Mesenchymal stem cell (in vitro differentiated cells and primary cell): ENCODE data around the gene FBXO8.
A peak's percentile ranks its signal among the peaks of the same experiment; 100 is the strongest.

Experiments used
- DNase-seq: peaks from one replicate; pipeline ENCODE4 v3.0.0-alpha.2; 2013
- H2AFZ ChIP-seq: one replicate; pipeline ENCODE4 v1.6.1; 2013; ENCODE audit warnings: low read depth, mild to moderate bottlenecking, control low read depth, inconsistent platforms, low read length, moderate library complexity
- H2AK5ac ChIP-seq: 2 replicates; pipeline ENCODE4 v1.6.1; 2013; ENCODE audit warnings: low read length, moderate library complexity, mild to moderate bottlenecking, inconsistent platforms; ENCODE audit not compliant: severe bottlenecking
- H2BK120ac ChIP-seq: one replicate; pipeline ENCODE4 v1.6.1; 2013; ENCODE audit warnings: low read depth, mild to moderate bottlenecking, inconsistent platforms, low read length, moderate library complexity
- H2BK12ac ChIP-seq, 2 experiments: one replicate each; pipeline ENCODE4 v1.6.1; 2013; ENCODE audit warnings: inconsistent platforms in 2 of 2, low read length in 2 of 2, mild to moderate bottlenecking in 2 of 2, moderate library complexity in 2 of 2, control low read depth in 1 of 2
- H2BK15ac ChIP-seq: one replicate; pipeline ENCODE4 v1.6.1; 2013; ENCODE audit warnings: mild to moderate bottlenecking, low read depth, inconsistent platforms; ENCODE audit not compliant: poor library complexity, severe bottlenecking
- H2BK5ac ChIP-seq: 2 replicates; pipeline ENCODE4 v1.6.1; 2013; ENCODE audit warnings: low read depth, mild to moderate bottlenecking, low read length, control low read depth, inconsistent platforms; ENCODE audit not compliant: poor library complexity, severe bottlenecking
- H3K14ac ChIP-seq, 2 experiments: one replicate each; pipeline ENCODE4 v1.6.1; 2013; ENCODE audit warnings: inconsistent platforms in 2 of 2, low read length in 2 of 2, control low read depth in 1 of 2, mild to moderate bottlenecking in 1 of 2, moderate library complexity in 1 of 2
- H3K18ac ChIP-seq, 2 experiments: one replicate each; pipeline ENCODE4 v1.6.1; 2013; ENCODE audit warnings: inconsistent platforms in 2 of 2, low read length in 2 of 2, control low read depth in 1 of 2, low read depth in 1 of 2, mild to moderate bottlenecking in 1 of 2
- H3K23ac ChIP-seq, 2 experiments: one replicate each; pipeline ENCODE4 v1.6.1; 2013; ENCODE audit warnings: inconsistent platforms in 2 of 2, low read length in 2 of 2, mild to moderate bottlenecking in 2 of 2, moderate library complexity in 2 of 2, control low read depth in 1 of 2
- H3K27ac ChIP-seq: 2 replicates; pipeline ENCODE4 v1.5.1; 2013; ENCODE audit warnings: mild to moderate bottlenecking, moderate library complexity, low read length, control low read depth, inconsistent platforms; ENCODE audit not compliant: poor library complexity, severe bottlenecking
- H3K27me3 ChIP-seq, 2 experiments: 2 replicates each; pipeline versions ENCODE4 v1.6.1 to v1.7.0; 2013; ENCODE audit warnings: low read length in 2 of 2, mild to moderate bottlenecking in 2 of 2, moderate library complexity in 2 of 2, control low read depth in 1 of 2, inconsistent platforms in 1 of 2; ENCODE audit not compliant: control insufficient read depth in 1 of 2, insufficient read depth in 1 of 2
- H3K36me3 ChIP-seq, 2 experiments: 2 replicates each; pipeline versions ENCODE4 v1.6.1 to v1.7.0; 2013; ENCODE audit warnings: low read length in 2 of 2, control low read depth in 1 of 2, inconsistent platforms in 1 of 2, low read depth in 1 of 2, mild to moderate bottlenecking in 1 of 2; ENCODE audit not compliant: insufficient read depth in 2 of 2, control insufficient read depth in 1 of 2
- H3K4ac ChIP-seq, 2 experiments: one replicate each; pipeline ENCODE4 v1.6.1; 2013; ENCODE audit warnings: inconsistent platforms in 2 of 2, low read length in 2 of 2, mild to moderate bottlenecking in 2 of 2, moderate library complexity in 2 of 2, control low read depth in 1 of 2, low read depth in 1 of 2
- H3K4me1 ChIP-seq: 2 replicates; pipeline ENCODE4 v1.6.1; 2013; ENCODE audit warnings: low read depth, low read length, control low read depth; ENCODE audit not compliant: control insufficient read depth, insufficient read depth
- H3K4me2 ChIP-seq: 2 replicates; pipeline ENCODE4 v1.6.1; 2013; ENCODE audit warnings: low read length, mild to moderate bottlenecking, inconsistent platforms; ENCODE audit not compliant: poor library complexity, severe bottlenecking
- H3K4me3 ChIP-seq, 2 experiments: 2 replicates each; pipeline versions ENCODE4 v1.5.1 to v1.7.0; 2013; ENCODE audit warnings: low read length in 2 of 2, mild to moderate bottlenecking in 2 of 2, control low read depth in 1 of 2, low read depth in 1 of 2; ENCODE audit not compliant: insufficient read depth in 1 of 2
- H3K79me1 ChIP-seq: replicated peaks from 2 replicates; pipeline ENCODE4 v1.6.1; 2013; ENCODE audit warnings: mild to moderate bottlenecking, control low read depth, low read length, inconsistent platforms; ENCODE audit not compliant: poor library complexity, severe bottlenecking
- H3K9ac ChIP-seq: 2 replicates; pipeline ENCODE4 v1.7.0; 2013; ENCODE audit warnings: mild to moderate bottlenecking, low read length, moderate library complexity
- H3K9me3 ChIP-seq: 2 replicates; pipeline ENCODE4 v1.7.0; 2013; ENCODE audit warnings: mild to moderate bottlenecking, low read length; ENCODE audit not compliant: control insufficient read depth
- H4K8ac ChIP-seq: one replicate; pipeline ENCODE4 v1.6.1; 2013; ENCODE audit warnings: inconsistent platforms, mild to moderate bottlenecking, low read length, moderate library complexity
- H4K91ac ChIP-seq: one replicate; pipeline ENCODE4 v1.6.1; 2013; ENCODE audit warnings: mild to moderate bottlenecking, low read length, inconsistent platforms
- WGBS: methylation state at CpG from one replicate; pipeline ENCODE4 v1.1.7; 2013; ENCODE audit warnings: mixed read lengths; 5-methylcytosine and 5-hydroxymethylcytosine counted together

The FBXO8 gene

GRCh38 chr4:174286870-174287269, 3.4 kb upstream of the FBXO8 start:
- no peak overlapping the region for H2BK15ac ChIP-seq
- H3K4me3 ChIP-seq = no peak overlapping the region
- H2BK12ac ChIP-seq = no peak overlapping the region
- H3K27ac ChIP-seq = no peak overlapping the region
- no peak overlapping the region for H4K91ac ChIP-seq
- no peak overlapping the region for H3K4ac ChIP-seq
- no peak overlapping the region for H3K4me2 ChIP-seq
- no peak overlapping the region for H3K23ac ChIP-seq
- H3K79me1 ChIP-seq = peaks cover 12% of the 10 kb centered on the region
- DNase-seq = no peak
- 94% methylated on average over 3 of the region's 3 CpGs for WGBS
- H4K8ac ChIP-seq = no peak overlapping the region
- no peaks in the 10 kb centered on the region for H3K4me1 ChIP-seq
- no peak overlapping the region for H2BK5ac ChIP-seq
- H3K27me3 ChIP-seq = no peaks in the 10 kb centered on the region
- H2AK5ac ChIP-seq = no peak overlapping the region
- no peak overlapping the region for H3K18ac ChIP-seq
- no peak overlapping the region for H3K14ac ChIP-seq
- H2AFZ ChIP-seq = no peak overlapping the region
- H3K36me3 ChIP-seq = peaks cover 2 to 3% of the 10 kb centered on the region in 2 experiments
- peaks cover 5% of the 10 kb centered on the region for H3K9me3 ChIP-seq
- H2BK120ac ChIP-seq = no peak overlapping the region
- no peak overlapping the region for H3K9ac ChIP-seq

- H2BK120ac ChIP-seq = no peak overlapping the region
- H3K27me3 ChIP-seq = no peaks in the 10 kb centered on the region
- no peak overlapping the region for H3K18ac ChIP-seq
- H4K8ac ChIP-seq = no peak overlapping the region
- no peaks in the 10 kb centered on the region for H3K36me3 ChIP-seq
- no peak overlapping the region for H2AFZ ChIP-seq
- no peak overlapping the region for H2AK5ac ChIP-seq
- H4K91ac ChIP-seq = no peak overlapping the region
- H3K79me1 ChIP-seq = peaks cover 11% of the 10 kb centered on the region
- H3K4ac ChIP-seq = no peak overlapping the region
- H2BK5ac ChIP-seq = no peak overlapping the region
- 0% methylated on average over 3 of the region's 6 CpGs for WGBS
- no peak overlapping the region for H2BK12ac ChIP-seq
- H3K14ac ChIP-seq = peak overlapping the region in 1 of 2 experiments; percentile 4
- peak overlapping the region; percentile 97 for H3K9ac ChIP-seq
- H3K23ac ChIP-seq = no peak overlapping the region
- peak overlapping the region in 1 of 2 experiments; percentile 81 for H3K4me3 ChIP-seq
- peak overlapping the region; percentile 76 for H3K4me2 ChIP-seq
- peaks cover 3% of the 10 kb centered on the region for H3K4me1 ChIP-seq
- no peak overlapping the region for H2BK15ac ChIP-seq
- no peaks in the 10 kb centered on the region for H3K9me3 ChIP-seq
- H3K27ac ChIP-seq = no peak overlapping the region
- no peak for DNase-seq
These were observed 1.0 kb upstream of the FBXO8 start for GRCh38 chr4:174284487-174284886.

- Histone ChIP-seq H3K9me3 (no peaks in the 10 kb centered on the region), H3K27ac (peak overlapping the region; percentile 97), H3K23ac (no peak overlapping the region), H3K4me1 (peaks cover 3% of the 10 kb centered on the region), H2AK5ac (no peak overlapping the region), H3K4me3 (peak overlapping the region; percentile 81 to 89), H3K18ac (peak overlapping the region; percentile 49 to 75), H2AFZ (peak overlapping the region; percentile 87), H3K4me2 (peak overlapping the region; percentile 56), H3K36me3 (no peaks in the 10 kb centered on the region), H3K14ac (peak overlapping the region in 1 of 2 experiments; percentile 61), H3K9ac (peak overlapping the region; percentile 97), H2BK120ac (no peak overlapping the region), H3K4ac (peak overlapping the region; percentile 39 to 71), H4K8ac (peak overlapping the region; percentile 90), H2BK12ac (no peak overlapping the region), H2BK15ac (no peak overlapping the region), H3K27me3 (no peaks in the 10 kb centered on the region), H4K91ac (peak overlapping the region; percentile 8), H3K79me1 (peaks cover 11% of the 10 kb centered on the region), H2BK5ac (peak overlapping the region; percentile 19)
- 2% methylated on average over 22 of the region's 22 CpGs for WGBS
- peak; percentile 98 for DNase-seq
These were observed 496 bp downstream of the FBXO8 start for GRCh38 chr4:174282836-174283506.

- no peak overlapping the region for H4K8ac ChIP-seq
- no peaks in the 10 kb centered on the region for H3K27me3 ChIP-seq
- peak overlapping the region; percentile 97 for H3K9ac ChIP-seq
- H3K27ac ChIP-seq = no peak overlapping the region
- H3K18ac ChIP-seq = no peak overlapping the region
- H2AFZ ChIP-seq = no peak overlapping the region
- no peak overlapping the region for H2AK5ac ChIP-seq
- DNase-seq = no peak
- no peak overlapping the region for H2BK12ac ChIP-seq
- no peaks in the 10 kb centered on the region for H3K9me3 ChIP-seq
- peak overlapping the region in 1 of 2 experiments; percentile 81 for H3K4me3 ChIP-seq
- H3K4me2 ChIP-seq = no peak overlapping the region
- H2BK15ac ChIP-seq = no peak overlapping the region
- no peak overlapping the region for H3K23ac ChIP-seq
- H3K4ac ChIP-seq = no peak overlapping the region
- H4K91ac ChIP-seq = no peak overlapping the region
- H2BK120ac ChIP-seq = no peak overlapping the region
- H3K36me3 ChIP-seq = no peaks in the 10 kb centered on the region
- no peak overlapping the region for H2BK5ac ChIP-seq
- H3K14ac ChIP-seq = no peak overlapping the region
- H3K79me1 ChIP-seq = peaks cover 8% of the 10 kb centered on the region
- peaks cover 3% of the 10 kb centered on the region for H3K4me1 ChIP-seq
These were observed 1.6 kb downstream of the FBXO8 start for GRCh38 chr4:174281901-174282300.
